Loucy (cell line): ENCODE measurements around the gene MAPRE2.

ENCODE experiments used
- EZH2phosphoT487 ChIP-seq: fragments of 200-600 bp; IDR thresholded peaks from 2 replicates; pipeline ENCODE4 v1.6.1; 2018; ENCODE audit warnings: antibody characterized with exemption, mild to moderate bottlenecking, moderate library complexity, borderline replicate concordance
- TF ChIP-seq, protein P1 (sequence below): fragments of 200-600 bp; sonication (generic); conservative IDR thresholded peaks from 2 replicates; pipeline ENCODE4 v1.5.1; 2014; ENCODE audit warnings: mild to moderate bottlenecking, antibody characterized with exemption, low read length

GRCh38 chr18:35045806-35046205 lies 4.6 kb downstream of the MAPRE2 start:
- TF ChIP-seq, protein P1, sequence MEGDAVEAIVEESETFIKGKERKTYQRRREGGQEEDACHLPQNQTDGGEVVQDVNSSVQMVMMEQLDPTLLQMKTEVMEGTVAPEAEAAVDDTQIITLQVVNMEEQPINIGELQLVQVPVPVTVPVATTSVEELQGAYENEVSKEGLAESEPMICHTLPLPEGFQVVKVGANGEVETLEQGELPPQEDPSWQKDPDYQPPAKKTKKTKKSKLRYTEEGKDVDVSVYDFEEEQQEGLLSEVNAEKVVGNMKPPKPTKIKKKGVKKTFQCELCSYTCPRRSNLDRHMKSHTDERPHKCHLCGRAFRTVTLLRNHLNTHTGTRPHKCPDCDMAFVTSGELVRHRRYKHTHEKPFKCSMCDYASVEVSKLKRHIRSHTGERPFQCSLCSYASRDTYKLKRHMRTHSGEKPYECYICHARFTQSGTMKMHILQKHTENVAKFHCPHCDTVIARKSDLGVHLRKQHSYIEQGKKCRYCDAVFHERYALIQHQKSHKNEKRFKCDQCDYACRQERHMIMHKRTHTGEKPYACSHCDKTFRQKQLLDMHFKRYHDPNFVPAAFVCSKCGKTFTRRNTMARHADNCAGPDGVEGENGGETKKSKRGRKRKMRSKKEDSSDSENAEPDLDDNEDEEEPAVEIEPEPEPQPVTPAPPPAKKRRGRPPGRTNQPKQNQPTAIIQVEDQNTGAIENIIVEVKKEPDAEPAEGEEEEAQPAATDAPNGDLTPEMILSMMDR = no peak
- no peak for TF ChIP-seq EZH2phosphoT487
